GM18858 (cell line): ENCODE results near the gene CUX1.
"Not testable (repeated sequence)": the region's sequence is repeated elsewhere in the genome, so short reads cannot be mapped to it uniquely, and the experiment has no call there.

Source experiments
- ATAC-seq: cut with Tn5 transposase; IDR thresholded peaks from one replicate; pipeline ENCODE4 v1.9.1; 2021; ENCODE audit not compliant: unreplicated experiment

The CUX1 gene

DNA sequence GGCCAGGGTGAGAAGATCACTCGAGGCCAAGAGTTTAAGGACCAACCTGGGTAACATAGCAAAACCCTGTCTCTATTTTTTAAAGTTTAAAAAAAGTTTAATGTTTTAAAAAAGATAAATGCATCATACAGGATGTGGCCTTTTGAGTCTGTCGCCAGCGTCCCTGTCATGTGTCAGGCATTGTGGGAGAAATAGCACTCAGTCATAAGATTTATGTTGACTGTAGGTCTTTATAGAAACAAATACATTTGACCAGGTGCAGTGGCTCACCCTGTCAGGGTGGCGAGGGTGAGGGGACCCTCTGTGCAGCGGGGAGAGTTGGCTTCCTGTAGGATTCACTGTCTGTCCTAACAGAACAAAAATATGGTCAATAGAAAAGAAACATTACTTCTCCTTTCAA lies 405.8 kb downstream of the CUX1 start:
- no peak for ATAC-seq

DNA sequence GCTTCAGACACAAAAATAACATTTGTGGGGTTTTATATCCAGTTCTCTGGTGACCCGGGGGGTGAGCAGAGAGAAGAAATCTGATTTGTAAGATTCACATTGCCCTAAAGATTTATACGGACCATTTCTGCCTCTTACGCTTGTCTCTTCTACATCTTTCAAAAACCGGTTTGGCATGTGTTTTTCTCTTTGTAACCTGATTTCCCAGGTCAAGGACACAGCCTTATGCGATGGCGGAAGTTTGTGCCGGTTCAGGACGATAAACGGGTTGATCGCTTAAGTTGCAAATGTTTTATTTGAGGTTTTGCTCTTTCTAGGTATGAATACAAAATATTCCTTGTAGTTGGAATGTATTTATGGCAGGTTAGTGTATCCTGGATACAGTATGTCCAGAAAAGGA lies 407.6 kb downstream of the CUX1 start:
- no peak for ATAC-seq

DNA sequence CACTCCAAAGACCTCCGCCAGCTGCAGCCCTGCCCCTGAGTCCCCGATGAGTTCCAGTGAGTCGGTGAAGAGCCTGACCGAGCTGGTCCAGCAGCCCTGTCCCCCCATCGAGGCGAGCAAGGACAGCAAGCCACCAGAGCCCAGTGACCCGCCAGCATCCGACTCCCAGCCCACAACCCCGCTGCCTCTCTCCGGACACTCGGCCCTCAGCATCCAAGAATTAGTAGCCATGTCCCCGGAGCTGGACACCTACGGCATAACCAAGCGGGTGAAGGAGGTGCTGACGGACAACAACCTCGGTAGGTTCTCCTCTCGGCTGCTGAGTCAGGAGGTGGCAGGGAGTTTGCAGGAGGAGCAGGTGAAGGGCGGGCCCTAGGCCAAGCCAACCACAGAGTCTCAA lies 409.9 kb downstream of the CUX1 start:
- ATAC-seq = no peak

DNA sequence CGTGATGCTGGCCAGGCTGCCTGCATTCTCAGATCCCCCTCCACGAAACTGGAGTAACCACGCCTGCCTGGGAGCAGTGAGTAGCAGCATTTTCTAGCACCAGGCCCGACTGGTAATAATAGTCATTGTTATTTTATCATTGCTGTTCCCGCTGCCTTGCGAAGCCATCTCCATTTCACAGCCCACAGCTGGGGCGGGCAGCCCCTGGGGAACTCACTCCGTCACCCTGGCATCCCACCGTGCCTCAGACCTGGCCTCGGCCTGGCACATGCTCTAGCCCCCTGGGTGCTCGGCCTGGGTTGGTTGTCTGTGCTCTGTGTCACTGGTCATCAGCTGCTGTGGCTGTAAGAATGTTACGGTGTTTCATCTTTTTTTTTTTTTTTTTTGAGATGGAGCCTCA lies 411.5 kb downstream of the CUX1 start:
- no peak for ATAC-seq

DNA sequence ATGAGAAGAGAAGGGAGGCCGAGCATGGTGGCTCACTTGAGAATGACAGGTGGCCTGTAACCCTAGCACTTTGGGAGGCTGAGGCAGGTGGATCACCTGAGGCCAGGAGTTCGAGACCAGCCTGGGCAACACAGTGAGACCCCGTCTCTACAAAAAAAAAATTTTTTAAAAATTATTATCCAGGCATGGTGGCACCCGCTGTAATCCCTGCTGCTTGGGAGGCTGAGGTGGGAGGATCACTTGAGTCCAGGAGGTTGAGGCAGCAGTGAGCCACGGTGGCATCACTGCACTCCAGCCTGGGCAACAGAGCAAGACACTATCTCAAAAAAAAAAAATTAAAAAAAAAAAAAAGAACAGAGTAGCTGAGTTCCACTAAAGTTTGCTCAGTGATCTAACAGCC lies 412.7 kb downstream of the CUX1 start:
- not testable (repeated sequence) for ATAC-seq

DNA sequence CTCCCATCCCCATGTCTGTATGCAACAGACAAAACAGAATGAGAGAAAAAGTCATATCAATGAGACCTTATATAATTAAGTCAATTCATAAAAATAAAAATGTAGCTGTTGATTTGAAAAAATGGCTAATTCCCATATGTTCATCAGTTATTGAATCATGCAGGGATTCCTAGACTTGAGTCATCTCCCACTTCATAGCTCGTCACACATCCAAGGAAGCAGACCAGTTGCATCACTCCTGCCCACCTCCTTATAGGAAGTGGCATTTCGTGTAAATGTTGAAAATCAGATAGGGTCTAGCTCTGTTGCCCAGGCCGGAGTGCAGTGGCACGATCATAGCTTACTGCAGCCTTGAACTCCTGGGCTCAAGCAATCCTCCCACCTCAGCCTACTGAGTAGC lies 413.2 kb downstream of the CUX1 start:
- ATAC-seq = no peak

DNA sequence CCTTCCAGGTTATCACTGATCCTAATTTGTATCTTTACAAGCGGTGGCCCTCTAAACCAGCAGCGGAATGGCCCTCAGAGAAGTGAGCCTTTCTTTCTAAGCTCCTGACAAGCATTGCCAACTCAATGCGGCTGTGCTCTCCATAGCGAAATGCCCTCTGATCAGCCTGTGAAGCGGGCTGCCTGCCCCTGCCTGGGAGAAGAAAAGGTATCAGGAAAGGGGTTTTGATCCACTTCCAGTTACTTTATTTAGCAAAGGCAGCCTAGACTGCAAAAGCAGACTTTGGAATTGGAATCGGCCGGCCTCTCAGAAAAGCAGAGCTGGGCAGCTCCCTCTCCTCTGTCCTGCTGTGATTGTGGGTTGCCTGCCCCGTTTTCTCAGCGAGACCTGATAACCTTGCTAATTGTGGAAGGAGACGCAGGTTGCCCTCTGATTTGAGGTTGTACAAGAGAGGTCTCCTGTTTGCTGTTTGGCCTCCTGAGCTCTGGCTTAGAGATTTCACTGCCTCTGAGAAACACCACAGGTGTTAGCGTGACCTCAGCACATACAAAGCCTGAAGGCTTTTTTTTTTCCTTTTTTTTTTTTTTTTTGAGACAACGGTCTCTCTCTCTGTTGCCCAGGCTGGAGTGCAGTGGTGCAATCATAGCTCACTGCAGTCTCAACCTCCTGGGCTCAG lies 415.3 kb downstream of the CUX1 start:
- ATAC-seq = no peak

DNA sequence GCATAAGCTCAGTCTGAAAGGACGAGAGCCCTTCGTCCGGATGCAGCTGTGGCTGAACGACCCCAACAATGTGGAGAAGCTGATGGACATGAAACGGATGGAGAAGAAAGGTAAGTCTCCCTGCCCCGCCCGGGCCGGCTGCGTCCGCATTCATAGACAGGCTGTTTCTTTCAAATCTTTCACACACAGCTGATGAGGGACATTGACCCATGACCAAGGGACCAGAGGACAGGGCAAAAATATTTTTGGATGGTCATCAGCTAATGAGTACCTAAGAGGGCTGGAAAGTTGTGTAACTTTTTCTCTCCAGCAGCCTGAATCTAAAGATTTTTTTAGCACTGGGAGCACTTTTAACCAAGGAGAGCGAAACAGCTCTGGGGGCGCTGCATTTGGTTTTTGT lies 416.7 kb downstream of the CUX1 start:
- no peak for ATAC-seq

DNA sequence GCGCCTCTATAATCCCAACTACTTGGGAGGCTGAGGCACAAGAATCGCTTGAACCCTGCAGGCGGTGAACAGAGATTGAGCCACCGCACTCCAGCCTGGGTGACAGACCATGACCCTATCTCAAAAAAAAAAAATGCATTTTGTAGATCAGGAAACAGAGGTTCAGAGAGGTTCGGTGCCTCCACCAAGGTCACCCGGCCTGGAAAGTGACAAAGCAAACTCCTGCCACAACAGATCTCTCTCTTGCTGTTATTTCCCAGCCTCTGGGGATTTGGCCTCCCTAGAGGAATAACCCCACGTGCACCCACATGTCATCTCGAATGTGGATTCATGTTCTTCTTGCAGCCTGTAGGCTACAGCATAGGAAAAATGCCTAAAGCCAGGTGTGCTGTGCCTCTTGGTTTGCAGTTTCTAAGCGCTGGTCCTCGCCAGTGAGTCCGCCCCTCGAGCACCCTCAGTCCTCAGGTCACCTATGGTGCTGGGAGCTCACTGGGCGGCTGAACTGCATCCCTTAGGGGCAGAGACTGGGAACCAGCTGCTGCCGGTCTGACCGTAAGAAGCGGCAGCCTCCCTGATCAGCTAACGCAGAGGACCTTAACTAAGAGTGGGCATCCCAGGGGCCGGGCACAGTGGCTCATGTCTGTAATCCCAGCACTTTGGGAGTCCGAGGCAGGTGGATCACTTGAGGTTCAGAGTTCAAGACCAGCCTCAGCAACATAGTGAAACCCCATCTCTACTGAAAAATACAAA lies 417.6 kb downstream of the CUX1 start:
- no peak for ATAC-seq

DNA sequence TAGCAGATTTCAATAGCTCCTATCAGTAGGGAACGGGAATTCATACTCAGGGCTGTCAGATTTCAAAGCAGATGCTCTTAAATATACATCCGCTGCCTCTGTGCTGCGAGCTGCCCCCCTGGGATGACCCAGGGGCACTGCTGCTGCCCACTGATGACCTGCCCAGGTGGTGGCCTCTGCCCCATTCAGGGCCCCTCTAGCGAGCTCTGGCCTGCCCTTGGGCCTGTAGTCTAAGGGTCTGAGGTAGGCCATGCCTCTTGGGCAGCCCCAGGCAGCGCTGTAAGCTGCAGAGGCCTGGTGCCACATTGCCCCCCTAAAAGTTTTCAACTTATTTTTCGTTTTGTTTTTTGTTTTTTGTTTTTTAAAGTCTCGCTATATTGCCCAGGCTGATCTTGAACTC lies 418.7 kb downstream of the CUX1 start:
- no peak for ATAC-seq

DNA sequence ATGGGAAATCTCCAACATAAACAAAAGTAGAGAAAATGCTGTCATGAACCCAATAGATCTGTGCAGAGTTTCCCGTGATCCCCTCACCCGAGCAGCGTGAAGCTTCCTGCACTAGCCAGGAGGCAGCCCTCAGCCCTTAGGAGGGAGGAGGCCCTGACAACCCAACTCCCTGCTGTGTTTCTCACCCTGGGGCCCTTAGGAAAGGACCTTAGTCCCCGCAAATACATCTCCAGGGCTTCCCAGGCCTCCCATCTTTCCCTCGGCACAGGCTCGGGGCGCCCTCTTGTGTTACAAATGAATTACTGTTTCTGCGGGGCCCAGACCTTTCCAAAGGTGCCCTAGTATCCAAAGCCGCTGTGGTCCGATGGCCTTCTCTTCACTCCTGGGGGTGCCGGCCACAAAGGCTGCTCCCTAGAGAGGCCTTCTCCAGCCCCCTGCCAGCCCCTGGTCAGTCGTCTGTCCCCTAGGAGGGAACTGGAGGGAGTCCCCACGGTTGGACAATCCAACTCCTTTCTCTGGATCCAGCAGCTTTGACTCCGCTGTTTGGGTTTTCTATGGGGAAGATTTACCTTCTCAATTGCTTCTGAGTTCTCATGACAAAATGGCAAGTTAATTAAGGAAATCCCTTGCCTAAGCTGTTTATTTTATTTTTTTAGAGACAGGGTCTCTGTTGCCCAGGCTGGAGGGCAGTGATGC lies 419.3 kb downstream of the CUX1 start:
- ATAC-seq = no peak

DNA sequence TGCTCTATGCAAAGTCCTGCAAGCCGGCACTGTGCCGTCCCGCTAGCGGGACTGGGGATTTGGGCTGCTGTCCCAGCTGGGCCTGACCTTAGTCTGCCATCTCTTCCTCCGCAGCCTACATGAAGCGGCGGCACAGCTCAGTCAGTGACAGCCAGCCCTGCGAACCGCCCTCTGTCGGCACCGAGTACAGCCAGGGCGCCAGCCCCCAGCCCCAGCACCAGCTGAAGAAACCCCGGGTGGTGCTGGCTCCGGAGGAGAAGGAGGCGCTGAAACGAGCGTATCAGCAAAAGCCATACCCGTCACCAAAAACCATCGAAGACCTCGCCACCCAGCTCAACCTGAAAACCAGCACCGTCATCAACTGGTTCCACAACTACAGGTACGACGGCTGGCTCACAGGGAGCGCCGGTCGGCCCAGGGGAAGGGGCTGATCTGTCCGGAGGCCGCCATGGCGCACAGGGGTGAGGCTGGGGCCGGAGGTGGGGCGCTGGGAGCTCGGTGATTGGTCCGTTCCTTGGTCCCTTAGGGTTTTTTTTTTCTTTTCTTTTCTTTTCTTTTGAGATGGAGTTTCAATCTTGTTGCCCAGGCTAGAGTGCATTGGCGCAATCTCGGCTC lies 421.9 kb downstream of the CUX1 start:
- ATAC-seq = no peak

DNA sequence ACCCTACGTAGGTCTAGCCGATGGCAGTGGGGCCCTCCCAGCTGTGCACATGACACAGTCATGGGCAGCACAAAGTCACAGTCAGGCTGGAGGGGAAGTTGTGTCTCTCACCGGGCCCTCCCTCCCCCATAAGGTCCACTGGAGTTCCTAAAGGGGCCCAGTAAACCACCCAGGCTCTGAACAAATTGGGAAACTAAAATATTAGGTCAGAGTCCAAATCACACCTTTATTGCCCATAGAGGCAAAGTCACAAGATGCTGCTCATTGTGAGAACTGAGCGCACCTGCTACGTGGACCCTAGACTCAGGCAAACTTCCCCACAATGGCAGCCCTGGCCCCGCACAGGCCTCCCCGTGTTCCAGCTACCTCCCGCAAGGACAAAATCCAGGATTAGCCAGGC lies 424.0 kb downstream of the CUX1 start:
- no peak for ATAC-seq

DNA sequence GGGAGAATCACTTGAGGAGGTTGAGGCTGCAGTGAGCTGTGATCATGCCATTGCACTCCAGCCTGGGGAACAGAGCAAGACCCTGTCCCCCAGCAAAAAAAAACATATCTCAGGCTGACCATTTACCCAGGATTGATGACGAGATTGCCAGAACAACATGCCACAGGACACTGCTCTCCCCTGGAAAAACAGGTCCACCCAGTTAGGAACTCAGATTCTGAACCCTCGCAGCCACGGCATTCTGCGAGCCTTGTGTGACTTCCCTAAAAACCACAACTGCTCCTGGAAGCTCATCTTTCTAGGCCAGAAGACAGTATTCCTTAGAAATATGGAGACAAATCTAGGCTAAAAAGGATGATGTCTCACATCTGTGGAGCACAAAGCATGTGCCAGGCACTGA lies 427.2 kb downstream of the CUX1 start:
- no peak for ATAC-seq

DNA sequence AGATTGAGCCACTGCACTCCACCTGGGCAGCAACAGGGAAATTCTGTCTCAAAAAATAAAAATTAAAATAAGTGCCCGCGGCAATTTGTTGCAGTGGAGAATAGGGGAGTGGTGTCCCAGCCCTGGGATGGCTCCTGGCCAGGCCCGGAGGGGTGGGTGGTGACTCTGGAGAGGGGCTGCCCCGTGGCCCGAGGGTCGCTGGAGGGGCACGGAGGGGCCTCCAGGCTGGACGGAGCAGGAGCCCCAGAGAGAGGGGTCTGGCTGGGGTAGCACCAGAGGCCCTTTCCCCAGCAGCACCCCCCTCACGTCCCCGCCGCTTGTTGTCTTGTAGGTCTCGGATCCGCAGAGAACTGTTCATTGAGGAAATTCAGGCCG lies 430.6 kb downstream of the CUX1 start:
- no peak for ATAC-seq

DNA sequence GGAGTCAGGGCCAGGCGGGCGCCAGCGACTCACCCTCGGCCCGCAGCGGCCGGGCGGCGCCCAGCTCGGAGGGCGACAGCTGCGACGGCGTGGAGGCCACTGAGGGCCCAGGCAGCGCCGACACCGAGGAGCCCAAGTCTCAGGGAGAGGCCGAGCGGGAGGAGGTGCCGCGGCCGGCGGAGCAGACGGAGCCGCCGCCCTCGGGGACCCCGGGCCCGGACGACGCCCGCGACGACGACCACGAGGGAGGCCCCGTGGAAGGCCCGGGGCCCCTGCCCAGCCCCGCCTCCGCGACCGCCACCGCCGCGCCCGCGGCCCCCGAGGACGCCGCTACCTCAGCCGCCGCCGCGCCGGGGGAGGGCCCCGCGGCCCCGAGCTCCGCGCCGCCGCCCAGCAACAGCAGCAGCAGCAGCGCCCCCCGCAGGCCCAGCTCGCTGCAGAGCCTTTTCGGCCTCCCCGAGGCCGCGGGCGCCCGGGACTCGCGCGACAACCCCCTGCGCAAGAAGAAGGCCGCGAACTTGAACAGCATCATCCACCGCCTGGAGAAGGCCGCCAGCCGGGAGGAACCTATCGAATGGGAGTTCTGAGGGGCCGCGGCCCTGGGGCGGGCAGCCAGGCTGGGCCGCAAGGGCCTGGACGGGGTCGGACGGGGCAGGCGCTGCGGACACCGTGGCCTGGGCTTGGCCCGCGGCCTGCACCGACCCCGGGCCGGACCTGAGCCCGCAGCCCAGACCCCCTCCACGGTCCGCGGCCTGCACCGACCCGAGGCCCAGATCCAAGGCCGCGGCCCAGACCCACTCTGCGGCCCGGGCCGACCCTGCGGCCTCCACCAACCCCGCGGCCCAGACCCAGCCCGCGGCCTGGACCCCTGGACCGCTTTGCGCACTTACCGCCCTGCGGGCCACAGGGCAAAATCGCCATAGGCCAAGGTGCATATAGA lies 431.3 kb downstream of the CUX1 start:
- no peak for ATAC-seq

DNA sequence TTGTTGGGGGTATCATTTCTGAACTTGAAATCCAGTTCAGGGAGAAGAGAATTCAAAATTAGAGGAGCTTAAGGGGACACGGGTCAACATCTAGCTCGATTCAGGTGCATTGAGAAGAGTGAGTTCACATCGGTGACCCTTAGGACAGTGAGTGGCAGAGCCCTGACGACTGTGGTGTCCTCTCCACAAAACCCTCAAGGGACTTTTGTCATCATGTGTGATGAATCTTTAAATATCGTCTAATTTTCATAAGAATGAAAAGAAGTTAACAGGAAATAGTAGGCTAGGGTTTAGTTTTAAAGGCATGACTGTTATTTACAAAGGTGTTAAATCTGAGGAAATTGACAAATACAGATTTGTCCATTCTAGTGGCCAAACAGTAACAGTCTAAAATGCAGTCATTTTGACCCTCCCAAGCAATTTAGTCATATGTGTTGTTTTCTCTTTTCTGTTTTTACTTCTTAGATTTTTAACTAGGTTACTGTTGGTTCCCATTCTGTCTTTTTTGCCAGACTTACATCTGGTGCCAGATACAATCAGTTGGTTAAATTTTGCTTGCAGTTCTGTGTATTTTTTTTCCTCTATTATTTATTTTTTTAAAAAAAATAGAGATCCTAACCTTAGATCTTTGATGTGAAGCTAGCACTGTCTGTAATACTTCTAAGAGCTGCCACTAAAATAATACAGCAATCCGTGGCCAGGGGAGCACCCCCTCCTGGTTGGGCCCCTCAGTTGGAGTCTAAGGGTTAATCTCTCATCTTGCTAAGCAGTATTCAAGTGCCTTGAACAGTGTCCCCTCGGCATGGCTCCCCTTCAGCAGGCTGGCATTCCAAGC lies 434.3 kb downstream of the CUX1 start:
- ATAC-seq = no peak

DNA sequence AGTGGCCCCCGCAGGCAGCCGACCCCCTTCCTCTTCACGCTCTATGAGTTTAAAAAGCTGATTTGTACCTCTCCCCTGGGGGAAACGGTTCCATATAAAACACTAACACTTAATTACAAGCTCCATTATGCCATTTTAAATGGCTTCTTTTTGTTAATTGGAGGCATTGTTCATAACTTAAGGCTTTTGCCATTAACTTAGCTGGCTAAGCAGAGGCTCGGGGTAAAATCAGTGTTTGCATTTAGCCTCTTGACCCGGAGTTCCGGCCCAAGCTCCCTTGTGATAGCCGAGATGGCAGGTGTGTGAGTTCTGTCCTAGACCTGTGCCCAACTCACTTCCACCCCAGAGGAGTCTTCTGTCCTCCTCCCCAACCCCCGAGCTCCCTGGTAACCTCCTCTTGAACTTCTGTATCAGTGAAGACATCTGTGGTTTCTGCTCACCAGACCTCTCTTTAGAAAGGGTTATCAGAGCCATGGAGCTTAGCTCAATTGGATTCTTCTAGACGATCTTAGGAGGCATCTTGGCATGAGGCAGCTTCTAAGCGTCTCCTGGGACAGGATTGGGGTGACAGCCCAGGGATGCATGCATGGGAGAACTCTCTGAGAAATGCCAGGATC lies 435.0 kb downstream of the CUX1 start:
- ATAC-seq = no peak
